ENCODE measurements around the gene SLC38A1.

DNA sequence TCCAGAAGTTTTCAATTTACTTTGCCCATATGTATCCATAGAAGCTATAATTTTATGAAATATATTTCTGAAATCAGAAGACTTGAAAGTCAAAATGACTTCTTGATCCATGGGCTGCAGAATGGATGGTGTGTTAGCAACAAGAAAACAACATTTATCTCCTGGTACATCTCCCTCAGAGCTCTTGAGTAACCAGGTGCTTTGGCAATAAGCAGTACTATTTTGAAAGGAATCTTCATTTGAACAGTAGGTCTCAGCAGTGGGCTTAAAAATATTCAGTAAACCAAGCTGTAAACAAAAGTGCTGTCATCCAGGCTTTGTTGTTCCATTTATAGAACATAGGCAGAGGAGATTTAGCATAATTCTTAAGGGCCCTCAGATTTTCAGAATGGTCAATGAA is 100.4 kb downstream of the SLC38A1 start:
- no peak for TF ChIP-seq POLR2A (IDR thresholded peaks at IDR 0.05)
- no peak for TF ChIP-seq POLR2AphosphoS5 (IDR thresholded peaks at IDR 0.05)
- TF ChIP-seq, protein P1, sequence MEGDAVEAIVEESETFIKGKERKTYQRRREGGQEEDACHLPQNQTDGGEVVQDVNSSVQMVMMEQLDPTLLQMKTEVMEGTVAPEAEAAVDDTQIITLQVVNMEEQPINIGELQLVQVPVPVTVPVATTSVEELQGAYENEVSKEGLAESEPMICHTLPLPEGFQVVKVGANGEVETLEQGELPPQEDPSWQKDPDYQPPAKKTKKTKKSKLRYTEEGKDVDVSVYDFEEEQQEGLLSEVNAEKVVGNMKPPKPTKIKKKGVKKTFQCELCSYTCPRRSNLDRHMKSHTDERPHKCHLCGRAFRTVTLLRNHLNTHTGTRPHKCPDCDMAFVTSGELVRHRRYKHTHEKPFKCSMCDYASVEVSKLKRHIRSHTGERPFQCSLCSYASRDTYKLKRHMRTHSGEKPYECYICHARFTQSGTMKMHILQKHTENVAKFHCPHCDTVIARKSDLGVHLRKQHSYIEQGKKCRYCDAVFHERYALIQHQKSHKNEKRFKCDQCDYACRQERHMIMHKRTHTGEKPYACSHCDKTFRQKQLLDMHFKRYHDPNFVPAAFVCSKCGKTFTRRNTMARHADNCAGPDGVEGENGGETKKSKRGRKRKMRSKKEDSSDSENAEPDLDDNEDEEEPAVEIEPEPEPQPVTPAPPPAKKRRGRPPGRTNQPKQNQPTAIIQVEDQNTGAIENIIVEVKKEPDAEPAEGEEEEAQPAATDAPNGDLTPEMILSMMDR (IDR thresholded peaks at IDR 0.05) = no peak
- no peak for TF ChIP-seq EP300 (IDR thresholded peaks at IDR 0.05)

Data from sigmoid colon (tissue), 4 donors.